HG02973 (cell line): Measurements from ENCODE around the gene BARX2.

Experiments
- ATAC-seq: cut with Tn5 transposase; IDR thresholded peaks from one replicate; pipeline ENCODE4 v1.9.1; 2021; ENCODE audit warnings: moderate library complexity; ENCODE audit not compliant: unreplicated experiment

Gene BARX2

DNA sequence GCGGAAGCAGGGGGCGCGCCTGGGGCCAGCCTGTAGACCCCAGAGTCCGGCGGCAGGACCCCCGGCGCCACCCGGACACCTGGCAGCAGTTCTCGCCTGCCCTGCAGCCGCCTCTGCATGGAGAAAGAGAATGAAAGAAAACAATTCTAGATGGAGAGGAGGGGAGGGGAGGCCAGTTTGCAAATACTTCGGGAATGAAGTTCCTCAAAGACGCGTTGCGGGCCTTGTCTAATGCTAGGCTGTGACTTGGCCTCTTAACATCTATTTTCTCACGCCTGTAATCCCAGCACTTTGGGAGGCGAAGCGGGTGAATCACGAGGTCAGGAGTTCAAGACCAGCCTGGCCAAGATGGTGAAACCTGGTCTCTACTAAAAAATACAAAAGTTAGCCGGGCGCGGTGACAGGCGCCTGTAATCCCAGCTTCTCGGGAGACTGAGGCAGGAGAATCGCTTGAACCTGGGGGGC is 2.1 kb upstream of the BARX2 start:
- no peak for ATAC-seq

DNA sequence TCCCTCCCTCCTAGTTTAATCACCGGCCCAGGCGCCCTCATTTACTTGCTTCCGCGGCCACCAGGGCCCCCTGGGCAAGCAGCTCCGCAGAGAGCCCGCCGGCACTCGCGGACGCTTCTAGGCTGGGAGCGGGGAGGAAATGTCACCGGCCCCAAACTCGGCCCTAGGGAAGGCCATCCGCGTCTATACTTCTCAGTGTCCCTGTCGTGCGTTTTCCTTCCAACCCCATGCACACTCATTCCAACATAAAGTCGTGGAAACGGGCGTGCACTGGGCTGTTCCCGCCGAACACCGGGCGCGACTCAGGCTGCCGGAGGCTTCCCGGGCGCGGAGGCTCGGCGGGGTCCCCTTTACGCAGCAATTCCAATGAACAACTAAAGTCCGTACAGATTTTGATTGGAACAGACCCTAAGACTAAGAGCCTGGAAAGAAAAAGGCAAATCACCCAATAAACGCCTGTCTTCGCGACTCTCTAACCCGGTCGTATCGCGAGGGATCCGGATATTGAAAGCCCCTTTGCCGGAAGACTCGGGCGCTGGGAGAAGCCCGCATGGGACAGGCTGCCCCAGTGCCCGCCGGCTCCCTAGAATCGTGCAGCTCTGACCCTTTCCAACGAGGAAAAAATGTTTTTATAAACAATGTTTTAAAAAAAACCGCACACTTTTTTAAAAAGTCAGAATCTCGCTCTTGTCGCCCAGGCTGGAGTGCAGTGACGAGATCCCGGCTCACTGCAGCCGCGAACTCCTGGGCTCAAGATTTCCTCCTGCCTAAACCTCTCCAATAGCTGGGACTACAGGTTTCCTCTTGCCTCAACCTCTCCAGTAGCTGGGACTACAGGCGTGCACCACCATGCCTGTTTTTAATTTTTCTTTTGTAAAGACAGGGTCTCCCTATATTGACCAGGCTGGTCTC is 1.3 kb upstream of the BARX2 start:
- ATAC-seq = no peak

- ATAC-seq = no peak
These were observed 476 bp upstream of the BARX2 start for GRCh38 chr11:129374993-129375750.

DNA sequence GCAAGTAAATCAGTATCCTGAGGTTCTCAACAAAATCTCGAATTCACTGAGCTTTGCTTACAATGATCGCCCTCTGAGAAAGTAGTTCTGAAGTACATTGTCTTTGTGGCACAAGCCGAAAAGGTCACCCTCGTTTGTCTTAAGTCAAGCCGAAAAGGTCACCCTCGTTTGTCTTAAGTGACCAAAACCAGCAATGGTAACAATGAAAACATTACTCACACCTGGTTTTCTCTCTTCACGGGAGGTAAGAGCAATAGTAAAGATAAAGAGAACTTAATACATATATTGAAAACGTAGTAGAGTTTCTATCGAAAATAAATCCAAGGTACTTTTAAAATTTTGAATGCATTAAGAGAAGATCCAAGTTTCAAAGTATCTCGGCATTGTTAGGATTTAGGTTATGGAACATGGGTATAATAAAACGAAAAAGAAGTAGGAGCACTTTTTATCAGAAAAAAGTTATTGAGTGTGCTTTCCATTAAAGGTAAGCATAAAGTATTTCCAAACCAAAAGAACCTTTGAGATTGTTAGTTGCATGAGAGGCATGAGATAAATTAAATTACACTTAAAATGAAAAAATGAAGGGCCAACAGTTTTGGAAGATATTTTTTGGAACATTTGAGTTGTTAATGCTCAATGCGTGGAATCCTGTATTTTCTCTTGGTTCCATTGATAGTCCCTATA is 1.2 kb downstream of the BARX2 start:
- ATAC-seq = no peak

DNA sequence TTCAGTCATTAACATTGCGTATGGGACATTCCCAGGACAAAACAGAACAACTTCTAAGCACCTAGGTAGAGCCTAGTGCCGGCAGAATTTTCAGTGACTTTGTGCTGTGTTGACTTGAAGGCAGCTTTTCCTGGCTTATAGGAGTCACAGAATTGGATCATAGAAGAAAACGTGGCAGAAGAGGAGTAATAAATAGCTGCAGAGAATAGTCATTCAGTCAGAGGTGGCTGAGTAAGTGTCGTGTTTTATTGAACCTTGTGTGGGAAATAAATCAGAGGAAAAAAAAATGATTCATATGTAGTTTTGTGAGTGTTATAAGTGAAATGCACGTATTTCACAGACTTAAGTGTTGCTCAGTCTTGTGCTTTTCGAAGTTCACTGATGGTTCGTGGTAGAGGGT is 2.1 kb downstream of the BARX2 start:
- no peak for ATAC-seq

DNA sequence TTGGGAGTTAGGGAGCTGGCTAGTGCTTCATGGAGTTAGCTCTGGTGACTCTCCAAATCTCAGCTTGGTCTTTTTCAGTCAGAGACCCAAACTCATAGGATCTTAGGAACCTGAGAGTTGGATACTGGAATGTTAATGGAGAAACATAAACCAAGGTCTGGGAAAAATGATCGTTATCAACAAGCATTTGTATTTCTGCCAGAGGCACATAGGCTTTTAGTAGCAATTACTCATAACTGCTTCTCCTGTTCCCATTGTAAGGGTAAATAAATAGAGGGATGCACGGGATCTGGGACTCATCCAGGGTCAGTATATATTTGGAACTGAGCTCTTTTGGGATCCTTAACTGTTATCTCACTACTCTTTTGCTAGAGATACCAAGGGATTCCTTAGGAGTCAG is 4.8 kb downstream of the BARX2 start:
- ATAC-seq = no peak

DNA sequence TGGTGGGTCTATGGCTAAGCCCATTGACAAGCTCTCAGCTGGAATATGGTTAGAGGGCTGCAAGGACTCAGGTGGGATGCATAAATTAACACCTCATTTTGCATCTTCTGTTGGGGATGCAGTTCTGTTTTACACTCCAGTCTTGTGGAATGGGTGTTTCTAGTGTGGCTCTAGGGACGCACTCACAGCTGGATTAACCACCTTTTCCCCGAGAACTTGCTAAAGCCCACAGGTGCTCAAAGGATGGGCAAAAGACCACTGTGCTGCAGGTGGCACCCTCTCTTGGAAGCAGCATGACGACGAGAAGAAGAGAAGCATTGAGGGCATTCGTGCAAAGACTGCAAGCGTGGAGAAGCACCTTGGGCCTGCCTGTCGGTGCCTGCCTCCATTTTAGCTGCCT is 6.9 kb downstream of the BARX2 start:
- ATAC-seq = no peak

DNA sequence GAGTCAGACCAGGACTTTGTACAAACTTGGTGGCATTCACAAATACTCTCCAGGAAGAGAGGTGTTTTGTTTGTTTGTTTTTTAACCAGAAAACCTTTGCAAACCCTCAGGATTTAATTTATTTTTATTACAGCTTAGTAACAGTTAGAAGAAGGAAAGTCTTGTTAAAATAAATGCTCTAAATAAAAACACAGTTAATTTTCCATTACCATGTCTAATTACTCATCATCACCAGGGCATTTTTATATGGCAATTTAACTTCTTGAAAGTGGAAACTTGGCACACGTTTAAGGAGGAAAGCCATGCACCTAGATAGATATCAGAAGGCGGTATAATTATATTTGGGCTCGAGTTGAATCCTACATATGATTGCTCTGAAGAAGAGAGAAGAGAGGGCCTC is 7.4 kb downstream of the BARX2 start:
- ATAC-seq = no peak

DNA sequence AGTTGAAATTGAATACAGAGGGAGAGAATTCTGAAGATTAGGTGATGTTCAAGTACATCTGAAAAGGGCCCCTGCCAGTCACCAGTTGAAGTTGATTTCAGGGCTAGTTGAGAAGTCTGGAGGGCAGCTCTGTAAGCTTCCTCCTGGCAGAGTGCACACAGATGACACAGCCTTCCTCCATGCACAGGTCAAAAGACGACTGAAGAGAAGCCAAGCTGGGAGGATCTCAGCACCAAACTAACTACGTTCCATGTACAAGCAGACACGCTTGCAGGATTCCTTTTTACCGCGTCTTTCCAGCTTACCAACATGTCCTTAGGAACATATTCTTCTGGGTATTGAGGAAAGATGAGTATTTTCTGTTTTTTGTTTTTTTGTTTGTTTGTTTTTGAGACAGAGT is 7.9 kb downstream of the BARX2 start:
- ATAC-seq = no peak

DNA sequence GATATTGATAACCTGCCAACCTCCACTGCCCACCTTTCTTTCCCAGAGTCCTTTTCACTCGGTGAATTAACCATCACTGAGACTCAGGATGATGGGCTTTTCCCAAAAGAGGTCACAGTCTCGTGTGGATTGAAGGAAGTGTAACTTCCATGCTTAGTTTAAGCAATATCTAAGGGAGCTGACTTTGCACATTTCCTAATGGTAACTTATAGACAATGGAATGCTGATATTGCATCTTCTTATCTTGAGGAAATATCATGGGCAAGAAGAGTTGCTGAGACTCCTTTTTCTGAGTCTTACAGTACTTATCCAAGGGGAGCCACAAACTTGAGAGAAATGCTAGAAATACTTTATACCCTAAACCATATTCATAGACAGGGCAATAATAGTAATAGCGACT is 8.8 kb downstream of the BARX2 start:
- ATAC-seq = no peak

- ATAC-seq = no peak
These were observed 10.2 kb downstream of the BARX2 start for GRCh38 chr11:129385801-129386200.

GRCh38 chr11:129386795-129387397 is 11.2 kb downstream of the BARX2 start:
- ATAC-seq = no peak

GRCh38 chr11:129387434-129387833 is 11.8 kb downstream of the BARX2 start:
- no peak for ATAC-seq

GRCh38 chr11:129388824-129389223 is 13.2 kb downstream of the BARX2 start:
- no peak for ATAC-seq

DNA sequence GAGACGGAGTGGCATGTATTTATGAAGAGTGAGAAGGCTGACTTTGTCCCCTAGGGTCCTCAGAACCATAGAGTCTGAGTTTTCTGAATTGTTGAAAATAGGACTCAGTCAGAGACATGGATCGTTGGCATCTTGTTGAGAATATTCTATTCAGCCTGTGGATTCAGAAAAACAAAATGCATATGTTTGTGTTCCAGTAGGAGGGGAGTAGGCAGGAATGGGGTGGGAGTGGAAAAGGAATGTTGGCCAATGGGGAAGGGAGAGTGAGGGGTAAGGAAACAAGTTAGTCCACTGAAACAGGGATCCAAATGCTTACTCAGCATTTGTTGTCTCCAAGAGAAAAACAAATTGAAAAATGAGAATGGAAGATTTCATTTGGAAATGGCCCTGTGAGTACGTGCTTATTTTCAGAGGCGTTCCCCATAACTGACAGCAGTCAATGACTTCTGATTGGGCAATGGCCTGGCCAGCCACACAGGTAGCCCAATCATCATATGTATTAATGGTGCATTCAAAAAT is 14.7 kb downstream of the BARX2 start:
- ATAC-seq = no peak

DNA sequence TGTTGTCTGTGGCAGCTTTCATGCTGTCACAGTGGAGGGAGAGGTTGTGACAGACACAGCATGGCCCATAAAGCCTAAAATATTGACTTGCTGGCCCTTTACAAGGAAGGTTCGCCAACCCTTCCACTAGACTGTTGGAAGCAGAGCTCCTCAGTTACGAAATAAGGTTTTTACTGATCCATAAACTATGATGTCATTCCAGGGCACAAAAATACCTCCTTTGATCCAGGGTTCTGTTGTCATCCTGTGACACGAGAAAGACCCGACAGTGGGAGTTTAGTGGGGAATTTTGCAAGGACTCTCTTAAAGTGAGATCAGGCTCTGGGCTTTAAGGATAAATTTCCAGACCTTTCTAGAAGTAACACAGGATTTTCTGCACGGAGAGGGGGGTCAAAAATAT is 15.7 kb downstream of the BARX2 start:
- no peak for ATAC-seq

DNA sequence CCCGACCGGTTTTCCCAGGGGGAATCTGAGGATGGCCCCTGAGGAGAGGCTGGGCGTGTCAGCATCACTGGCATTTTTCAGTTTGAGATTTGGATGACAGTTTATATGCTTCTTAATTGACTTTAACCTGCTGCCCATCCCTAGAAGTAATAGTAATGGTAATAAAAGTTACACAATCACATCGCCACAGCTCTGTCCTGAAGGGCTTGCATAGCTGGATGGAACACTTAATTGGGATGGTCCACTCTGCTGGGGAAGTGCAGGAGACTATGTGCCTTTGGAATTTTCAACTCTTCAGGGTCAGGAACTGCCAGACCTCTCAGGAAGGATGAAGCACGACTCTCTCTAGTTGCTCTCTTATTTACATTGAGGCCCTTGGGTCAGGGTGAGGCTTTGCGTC is 16.2 kb downstream of the BARX2 start:
- no peak for ATAC-seq

- no peak for ATAC-seq
These were observed 17.3 kb downstream of the BARX2 start for GRCh38 chr11:129392995-129393394.

DNA sequence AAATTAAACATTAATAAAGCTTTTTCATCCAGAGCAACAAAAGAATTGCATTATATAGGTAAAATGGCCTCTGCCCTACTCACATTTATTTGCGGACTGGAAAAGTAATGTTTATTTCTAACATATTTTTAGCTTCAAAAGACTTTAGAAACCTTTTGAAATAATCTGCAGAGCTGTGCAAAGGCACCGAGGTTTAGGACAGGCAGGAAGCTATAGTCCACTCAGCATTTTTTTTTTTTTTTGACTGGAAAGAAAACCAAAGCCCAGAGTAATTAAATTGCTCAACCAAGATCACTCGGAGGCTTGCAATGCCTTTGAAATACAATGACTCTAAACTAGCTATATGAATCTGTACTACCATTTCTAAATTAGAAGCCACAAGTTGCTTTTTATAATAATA is 19.1 kb downstream of the BARX2 start:
- no peak for ATAC-seq

- ATAC-seq = no peak
These were observed 19.8 kb downstream of the BARX2 start for GRCh38 chr11:129395432-129395831.

- no peak for ATAC-seq
These were observed 20.2 kb downstream of the BARX2 start for GRCh38 chr11:129395883-129396282.
